Retina (tissue), 1 donor: Measurements from ENCODE around the gene PARP9.
A peak's percentile ranks its signal among the peaks of the same experiment; 100 is the strongest.

Experiments
- DNase-seq: peaks from one replicate; pipeline ENCODE4 v3.0.0-alpha.2; 2016

PARP9 gene

GRCh38 chr3:122564155-122564912 is at the start of gene PARP9, which contains the start of gene DTX3L:
TSS of gene PARP9 (minus strand) at chr3:122564300. CDS start at chr3:122559620, 4,680 bp downstream.
TSS of gene DTX3L (plus strand) at chr3:122564338. CDS start at chr3:122564427, 89 bp downstream.
- DNase-seq: peak; percentile 88

GRCh38 chr3:122612696-122613095 is 48.6 kb upstream of the PARP9 start:
- no peak for DNase-seq

GRCh38 chr3:122609798-122610559 is 45.9 kb upstream of the PARP9 start:
- no peak for DNase-seq

DNA sequence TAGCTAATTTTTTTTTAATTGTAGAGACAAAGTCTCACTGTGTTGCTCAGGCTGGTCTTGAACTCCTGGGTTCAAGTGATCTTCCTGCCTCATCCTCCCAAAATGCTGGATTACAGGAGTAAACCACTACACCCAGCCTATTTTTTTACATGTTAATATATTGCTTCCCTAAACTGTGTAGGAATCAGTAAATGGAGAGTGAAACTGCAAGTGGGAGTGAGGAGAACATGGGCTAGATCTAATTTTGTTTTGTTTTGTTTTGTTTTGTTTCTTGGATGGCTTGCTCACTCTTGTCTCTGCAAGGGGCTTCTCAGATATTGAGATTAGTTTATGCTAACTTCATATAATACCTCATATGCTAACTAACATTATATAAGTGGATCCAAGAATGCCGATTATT is 44.8 kb upstream of the PARP9 start:
- no peak for DNase-seq

- no peak for DNase-seq
Observed at GRCh38 chr3:122606330-122606729, 42.2 kb upstream of the PARP9 start.

DNA sequence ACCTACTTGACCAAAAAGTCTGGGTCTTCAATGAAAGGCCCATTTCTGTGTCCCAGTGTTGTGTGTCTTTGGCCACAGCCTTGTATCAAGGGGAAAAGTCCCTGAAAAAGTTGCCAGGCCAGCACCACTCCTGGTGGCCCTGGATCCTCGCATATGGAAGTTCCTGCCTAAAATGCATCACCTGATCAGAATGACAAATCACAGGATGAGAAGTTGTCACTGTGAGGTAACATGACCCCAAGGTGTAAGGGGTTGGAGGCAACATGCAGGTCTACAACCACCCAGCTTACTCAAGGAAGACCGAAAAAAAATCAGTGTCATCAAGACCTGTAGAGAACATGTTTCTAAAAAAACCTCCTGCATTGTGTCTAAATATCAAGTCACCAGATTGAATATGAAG is 39.0 kb upstream of the PARP9 start:
- DNase-seq: no peak

DNA sequence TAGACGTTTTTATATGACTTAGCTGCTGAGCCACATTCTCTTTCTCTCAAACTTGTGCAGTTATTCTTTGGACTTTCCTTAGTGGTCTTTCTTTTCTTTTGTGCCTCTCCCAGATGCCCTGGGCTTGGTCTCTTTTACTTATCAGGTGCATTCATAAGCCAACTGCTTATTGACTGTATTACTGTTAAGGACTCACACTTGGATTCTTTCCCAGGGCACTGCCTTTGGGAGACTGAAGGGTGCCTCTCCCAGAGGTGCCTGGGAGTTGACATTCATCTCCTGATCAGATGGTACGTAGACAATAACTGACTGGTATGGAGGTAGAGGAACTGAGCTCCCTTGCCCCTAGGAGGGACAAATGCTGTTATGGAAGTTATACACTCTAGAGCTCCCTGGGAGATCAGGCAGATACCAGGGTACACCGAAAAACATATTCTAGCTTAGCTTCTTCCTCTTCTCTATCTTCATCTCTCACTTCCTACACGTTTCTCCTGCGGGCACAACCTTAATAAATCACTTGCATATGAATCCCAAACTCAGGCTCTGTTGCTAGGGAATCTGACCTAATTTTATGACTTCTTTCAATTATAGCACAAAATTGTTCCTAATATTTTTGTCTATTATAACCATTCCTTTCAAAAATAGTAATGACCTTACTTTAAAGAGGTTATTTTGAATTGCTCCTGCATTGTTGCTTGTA is 38.1 kb upstream of the PARP9 start:
- DNase-seq: no peak

GRCh38 chr3:122598556-122598955 is 34.5 kb upstream of the PARP9 start:
- no peak for DNase-seq

DNA sequence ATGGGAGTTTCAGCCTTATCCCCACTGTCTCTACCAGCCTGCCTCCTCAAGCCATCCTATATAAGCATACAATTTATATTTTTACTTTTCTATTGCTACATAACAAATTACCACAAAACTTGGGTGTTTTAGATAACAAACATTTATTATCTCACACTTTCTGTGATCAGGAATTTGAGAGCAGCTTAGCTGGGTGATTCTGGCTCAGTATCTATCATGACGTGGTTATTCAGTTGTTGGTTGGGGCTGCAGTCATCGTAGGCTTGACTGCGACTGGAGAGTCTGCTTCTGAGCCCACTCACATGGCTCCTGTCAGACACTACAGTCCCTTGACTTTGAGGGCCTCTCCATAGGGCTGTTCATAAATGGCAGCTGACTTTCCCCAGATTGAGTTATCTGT is 34.1 kb upstream of the PARP9 start:
- no peak for DNase-seq

DNA sequence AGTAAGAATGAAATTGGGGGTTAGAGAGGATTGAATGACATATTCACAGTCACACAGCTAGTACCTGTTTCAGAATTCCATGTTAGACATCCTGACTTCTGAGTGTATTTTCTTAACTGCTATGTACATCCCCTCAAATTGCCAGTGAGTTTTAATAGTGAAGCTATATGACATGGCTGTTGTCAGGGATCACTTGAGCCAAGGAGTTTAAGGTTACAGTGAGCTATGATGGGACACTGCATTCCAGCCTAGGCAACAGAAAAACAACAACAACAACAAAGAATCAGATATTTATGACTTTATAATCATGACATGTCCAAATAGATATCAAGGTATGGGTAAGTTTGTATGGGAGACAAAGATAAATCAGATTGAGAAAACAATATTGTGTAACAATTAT is 29.9 kb upstream of the PARP9 start:
- DNase-seq: no peak

GRCh38 chr3:122590610-122591009 is 26.5 kb upstream of the PARP9 start:
- DNase-seq: no peak

- no peak for DNase-seq
Observed at GRCh38 chr3:122589297-122589696, 25.2 kb upstream of the PARP9 start.

DNA sequence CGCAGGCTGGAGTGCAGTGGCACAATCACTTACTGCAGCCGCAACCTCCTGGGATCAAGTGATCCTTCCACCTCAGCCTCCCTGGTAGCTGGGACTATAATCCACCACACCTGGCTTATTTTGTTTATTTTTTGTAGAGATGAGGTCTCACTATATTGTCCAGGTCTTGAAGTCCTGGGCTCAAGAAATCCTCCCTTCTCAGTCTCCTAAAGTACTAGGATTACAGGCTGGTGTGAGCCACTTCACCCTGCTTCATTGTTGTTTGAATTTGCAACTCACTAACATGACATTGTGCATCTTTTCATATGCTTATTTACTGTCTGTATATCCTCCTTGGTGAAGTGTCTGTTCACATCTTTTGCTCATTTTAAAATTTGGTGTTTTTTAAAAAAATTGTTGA is 23.5 kb upstream of the PARP9 start:
- DNase-seq: no peak

DNA sequence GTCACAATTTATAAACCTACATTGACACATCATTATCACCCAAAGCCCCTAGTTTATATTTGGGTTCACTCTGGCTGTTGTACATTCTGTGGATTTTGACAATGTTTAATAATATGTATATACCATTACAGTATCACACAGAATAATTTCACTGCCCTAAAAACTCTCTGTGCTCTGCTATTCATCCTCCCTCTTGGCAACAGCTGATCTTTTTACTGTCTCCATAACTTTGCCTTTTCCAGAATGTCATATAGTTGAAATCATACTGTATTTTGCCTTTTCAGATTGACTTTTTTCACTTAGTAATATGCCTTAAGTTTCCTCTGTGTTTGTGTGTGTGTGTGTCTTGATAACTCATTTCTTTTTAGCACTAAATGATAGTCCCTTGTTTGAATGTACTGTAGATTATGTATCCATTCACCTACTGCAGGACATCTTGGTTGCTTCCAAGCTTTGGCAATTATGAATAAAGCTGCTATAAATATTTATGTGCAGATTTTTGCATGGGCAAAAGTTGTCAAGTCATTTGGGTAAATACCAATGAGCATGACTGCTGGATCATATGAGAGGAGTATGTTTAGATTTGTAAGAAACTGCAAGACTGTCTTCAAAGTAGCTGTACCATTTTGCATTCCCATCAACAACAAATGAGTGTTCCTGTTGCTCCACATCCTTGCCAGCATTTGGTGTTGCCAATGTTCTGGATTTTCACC is 22.8 kb upstream of the PARP9 start:
- no peak for DNase-seq

DNA sequence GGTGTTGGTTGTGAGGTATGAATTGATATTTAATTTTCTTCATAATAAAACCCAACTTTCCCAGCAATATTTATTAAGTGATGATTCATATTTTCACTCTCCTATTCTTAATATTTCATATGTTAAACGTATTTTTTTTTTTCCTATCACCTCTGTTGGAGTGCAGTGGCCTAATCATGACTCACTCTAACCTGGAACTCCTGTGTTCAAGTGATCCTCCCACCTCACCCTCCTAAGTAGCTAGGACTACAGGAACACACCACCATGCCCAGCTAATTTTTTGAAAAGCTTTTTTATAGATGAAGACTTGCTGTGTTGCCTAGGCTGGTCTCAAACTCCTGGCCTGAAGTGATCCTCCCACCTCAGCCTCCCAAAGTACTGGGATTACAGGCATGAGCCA is 22.0 kb upstream of the PARP9 start:
- DNase-seq: no peak

DNA sequence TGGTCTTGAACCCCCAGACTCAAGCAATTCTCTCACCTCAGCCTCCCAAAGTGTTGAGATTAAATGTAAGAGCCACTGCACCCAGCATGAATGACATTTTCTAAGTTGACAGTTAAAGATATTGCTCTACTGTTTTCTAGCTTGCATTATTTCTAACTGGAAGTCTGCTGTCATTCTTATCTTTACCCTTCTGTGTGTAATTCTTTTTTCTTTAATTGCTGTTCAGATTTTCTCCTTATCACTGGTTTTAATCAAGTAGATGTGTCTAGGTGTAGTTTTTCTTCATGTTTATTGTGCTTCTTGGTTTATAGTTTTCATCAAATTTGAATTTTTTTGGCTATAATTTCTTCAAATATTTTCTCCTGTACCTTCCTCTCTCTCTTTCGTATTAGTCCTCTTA is 18.3 kb upstream of the PARP9 start:
- no peak for DNase-seq

GRCh38 chr3:122581622-122582021 is 17.5 kb upstream of the PARP9 start:
- no peak for DNase-seq

GRCh38 chr3:122580470-122580869 is 16.4 kb upstream of the PARP9 start:
- DNase-seq: no peak

GRCh38 chr3:122578069-122578740 is 14.1 kb upstream of the PARP9 start:
- DNase-seq: no peak

GRCh38 chr3:122577409-122578031 is 13.4 kb upstream of the PARP9 start, which contains the start of gene PARP15:
TSS of gene PARP15 (plus strand) at chr3:122577650. CDS start at chr3:122577668, 18 bp downstream.
- DNase-seq: peak; percentile 47

DNA sequence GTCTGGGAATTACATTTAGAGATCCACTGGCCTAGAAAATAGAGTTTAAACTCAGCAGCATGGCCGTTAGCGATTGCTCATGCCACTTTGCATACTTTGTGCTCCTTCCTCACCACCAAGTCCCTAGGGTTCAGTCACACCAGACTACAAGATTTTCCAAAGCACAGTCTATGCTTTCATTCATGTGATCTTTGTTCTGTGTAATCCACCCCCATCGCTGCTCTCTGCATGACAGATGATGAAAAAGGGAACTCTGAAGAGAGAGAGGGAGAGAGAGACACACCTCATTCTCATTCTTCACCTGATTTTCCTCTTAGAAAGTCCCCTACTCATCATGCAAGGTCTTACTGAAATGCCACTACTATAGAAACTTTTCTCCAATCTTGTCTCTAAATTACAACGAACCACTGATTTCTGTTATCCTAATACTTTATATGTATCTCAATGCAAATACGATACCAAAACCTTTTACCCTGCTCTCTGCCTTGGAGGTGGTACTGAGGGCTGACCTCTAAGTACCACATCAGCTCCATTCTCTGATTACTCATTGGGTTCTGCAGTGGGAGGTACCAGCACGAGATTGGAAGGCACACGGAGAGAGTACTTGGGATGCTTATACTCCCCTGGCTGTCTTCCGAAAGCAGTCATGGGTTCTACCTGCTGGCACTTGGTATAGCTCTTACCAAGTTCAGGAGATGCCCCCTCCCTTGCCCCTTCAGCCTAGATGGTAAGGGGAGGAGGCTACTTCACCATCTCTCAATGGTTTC is 12.3 kb upstream of the PARP9 start:
- DNase-seq: no peak
